ENCODE data around the gene NTN3.

- TF ChIP-seq CTCF (IDR thresholded peaks at IDR 0.05; ENCODE audit: low read length) (no peak), EZH2 (IDR thresholded peaks at IDR 0.05; ENCODE audit: borderline replicate concordance, low read length) (no peak)
Measured at GRCh38 chr16:2470234-2470601, 879 bp upstream of the NTN3 start.

Measured in OCI-LY1 (cell line).